DND-41 (cell line): ENCODE measurements around the gene ZSCAN29.

Source experiments
- EZH2 ChIP-seq: IDR thresholded peaks from 3 replicates; pipeline ENCODE4 v1.6.1; 2012; ENCODE audit warnings: borderline replicate concordance, low read depth, mild to moderate bottlenecking, moderate library complexity, low read length, inconsistent platforms; ENCODE audit not compliant: severe bottlenecking
- TF ChIP-seq, protein P1 (sequence below): IDR thresholded peaks from 2 replicates; pipeline ENCODE4 v1.5.1; 2012; ENCODE audit warnings: borderline replicate concordance, low read length, moderate library complexity, mild to moderate bottlenecking; ENCODE audit not compliant: poor library complexity, severe bottlenecking; ENCODE audit errors: extremely low read depth

DNA sequence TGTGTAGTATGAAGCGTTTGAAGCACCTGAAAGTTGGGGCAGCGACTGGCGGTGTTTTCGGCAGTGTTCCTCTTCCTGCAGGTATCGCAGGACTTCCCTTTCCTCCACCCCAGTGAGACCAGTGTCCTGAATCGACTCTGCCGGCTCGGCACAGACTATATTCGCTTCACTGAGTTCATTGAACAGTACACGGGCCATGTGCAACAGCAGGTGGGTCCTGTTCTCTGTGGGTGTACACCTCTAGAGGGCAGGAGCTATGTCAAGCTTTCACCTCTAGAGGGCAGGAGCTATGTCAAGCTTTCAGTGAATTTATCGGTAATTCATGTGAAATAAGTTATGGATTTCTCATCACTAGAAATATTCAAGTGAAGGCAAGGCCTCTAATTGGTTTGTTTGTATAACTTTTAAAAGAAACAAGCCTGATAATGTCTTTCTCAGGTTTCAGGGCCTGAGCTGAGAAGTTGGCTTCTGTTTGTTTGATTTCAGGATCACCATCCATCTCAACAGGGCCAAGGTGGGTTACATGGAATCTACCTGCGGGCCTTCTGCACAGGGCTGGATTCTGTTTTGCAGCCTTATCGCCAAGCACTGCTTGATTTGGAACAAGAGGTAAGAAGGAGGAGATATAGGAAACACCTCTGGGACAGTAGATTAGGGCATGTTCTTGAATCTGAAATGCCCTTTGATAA lies 5.3 kb upstream of the ZSCAN29 start:
- TF ChIP-seq, protein P1, sequence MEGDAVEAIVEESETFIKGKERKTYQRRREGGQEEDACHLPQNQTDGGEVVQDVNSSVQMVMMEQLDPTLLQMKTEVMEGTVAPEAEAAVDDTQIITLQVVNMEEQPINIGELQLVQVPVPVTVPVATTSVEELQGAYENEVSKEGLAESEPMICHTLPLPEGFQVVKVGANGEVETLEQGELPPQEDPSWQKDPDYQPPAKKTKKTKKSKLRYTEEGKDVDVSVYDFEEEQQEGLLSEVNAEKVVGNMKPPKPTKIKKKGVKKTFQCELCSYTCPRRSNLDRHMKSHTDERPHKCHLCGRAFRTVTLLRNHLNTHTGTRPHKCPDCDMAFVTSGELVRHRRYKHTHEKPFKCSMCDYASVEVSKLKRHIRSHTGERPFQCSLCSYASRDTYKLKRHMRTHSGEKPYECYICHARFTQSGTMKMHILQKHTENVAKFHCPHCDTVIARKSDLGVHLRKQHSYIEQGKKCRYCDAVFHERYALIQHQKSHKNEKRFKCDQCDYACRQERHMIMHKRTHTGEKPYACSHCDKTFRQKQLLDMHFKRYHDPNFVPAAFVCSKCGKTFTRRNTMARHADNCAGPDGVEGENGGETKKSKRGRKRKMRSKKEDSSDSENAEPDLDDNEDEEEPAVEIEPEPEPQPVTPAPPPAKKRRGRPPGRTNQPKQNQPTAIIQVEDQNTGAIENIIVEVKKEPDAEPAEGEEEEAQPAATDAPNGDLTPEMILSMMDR, result peak; percentile 78
- no peak for TF ChIP-seq EZH2
